Bronchial epithelial cell (primary cell): Measurements from ENCODE around the gene PRIMPOL. TPM values are rescaled to one million over a fixed set of nuclear protein-coding genes. Genes with fewer than 3 reads are reported as not detected.
"Not testable (repeated sequence)": the region's sequence is repeated elsewhere in the genome, so short reads cannot be mapped to it uniquely, and the experiment has no call there.

Experiments used
- DNase-seq: peaks from one replicate; pipeline ENCODE4 v3.0.0-alpha.2; 2010; ENCODE audit warnings: low read depth
- FAIRE-seq: peaks from 2 replicates; lab custom pipeline; 2011; peaks lifted over from hg19 to GRCh38; lab: Jason Lieb, UNC
- H3K27me3 ChIP-seq: 2 replicates; pipeline ENCODE4 v1.5.1; 2011; ENCODE audit warnings: low read length; ENCODE audit not compliant: control insufficient read depth, insufficient read depth
- H3K36me3 ChIP-seq: 2 replicates; pipeline ENCODE4 v1.5.1; 2011; ENCODE audit warnings: low read length; ENCODE audit not compliant: control insufficient read depth, insufficient read depth
- H3K4me3 ChIP-seq: 2 replicates; pipeline ENCODE4 v1.5.1; 2011; ENCODE audit warnings: mild to moderate bottlenecking, low read depth, low read length, control low read depth
- total RNA-seq: library from RNA; depleted of rRNA; stranded (reverse); fragments of >200 nt; gene quantifications from 2 replicates; pipeline ENCODE4 v1.2.1, GENCODE V29; 2014
- TF ChIP-seq, protein P1 (sequence below): IDR thresholded peaks from 2 replicates; pipeline ENCODE4 v1.5.1; 2011; ENCODE audit warnings: mild to moderate bottlenecking, moderate library complexity, low read length, control low read depth, inconsistent platforms; ENCODE audit not compliant: insufficient read depth, severe bottlenecking

Gene PRIMPOL
- total RNA-seq, 1 donor from 2014 or later, result 6.3 TPM

DNA sequence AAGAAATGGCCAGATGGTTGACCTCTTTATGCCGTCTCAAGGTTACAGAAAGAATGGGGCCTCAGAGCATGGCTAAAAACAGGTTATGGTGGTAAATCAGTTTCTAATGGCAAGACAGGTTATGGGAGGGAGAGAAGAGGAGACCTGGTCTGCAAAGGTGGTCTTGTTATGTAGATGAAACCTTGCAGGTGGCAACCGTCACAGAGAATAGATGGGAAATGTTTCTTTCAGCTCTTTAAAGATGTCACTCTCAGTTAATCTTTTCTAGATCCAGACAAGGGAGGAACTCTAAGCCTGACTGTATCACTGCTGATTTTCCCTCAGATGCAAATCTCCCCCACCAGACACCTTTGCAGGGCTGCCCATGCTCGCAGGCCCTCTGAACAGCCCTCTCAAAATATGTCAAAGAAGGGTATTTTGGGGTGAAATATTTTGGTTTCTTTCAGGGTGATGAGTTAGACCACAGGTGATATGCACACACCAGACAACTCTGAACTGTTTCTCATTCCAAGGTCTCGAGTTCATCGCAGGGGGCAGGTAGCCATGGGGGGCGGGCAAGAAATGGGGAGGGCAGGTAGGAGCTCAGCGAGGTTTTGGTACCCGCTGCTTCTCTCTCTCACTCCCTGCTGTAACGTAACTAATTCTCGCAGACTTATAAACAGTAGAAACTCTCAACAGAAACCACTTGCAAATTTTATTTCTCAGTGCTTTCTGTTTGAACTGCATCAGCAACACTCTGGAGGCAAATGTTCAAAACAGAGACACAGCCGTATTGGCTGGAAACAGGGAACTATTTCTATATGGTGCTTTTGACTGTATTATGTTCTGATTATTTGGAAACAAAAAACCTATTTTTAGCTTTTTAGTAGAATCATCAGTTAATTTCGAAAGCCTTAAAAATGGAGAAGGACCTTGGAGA, 32.6 kb upstream of the PRIMPOL start:
- no peak overlapping the region for H3K4me3 ChIP-seq
- DNase-seq, result no peak
- no peaks in the 10 kb centered on the region for H3K36me3 ChIP-seq
- TF ChIP-seq, protein P1, sequence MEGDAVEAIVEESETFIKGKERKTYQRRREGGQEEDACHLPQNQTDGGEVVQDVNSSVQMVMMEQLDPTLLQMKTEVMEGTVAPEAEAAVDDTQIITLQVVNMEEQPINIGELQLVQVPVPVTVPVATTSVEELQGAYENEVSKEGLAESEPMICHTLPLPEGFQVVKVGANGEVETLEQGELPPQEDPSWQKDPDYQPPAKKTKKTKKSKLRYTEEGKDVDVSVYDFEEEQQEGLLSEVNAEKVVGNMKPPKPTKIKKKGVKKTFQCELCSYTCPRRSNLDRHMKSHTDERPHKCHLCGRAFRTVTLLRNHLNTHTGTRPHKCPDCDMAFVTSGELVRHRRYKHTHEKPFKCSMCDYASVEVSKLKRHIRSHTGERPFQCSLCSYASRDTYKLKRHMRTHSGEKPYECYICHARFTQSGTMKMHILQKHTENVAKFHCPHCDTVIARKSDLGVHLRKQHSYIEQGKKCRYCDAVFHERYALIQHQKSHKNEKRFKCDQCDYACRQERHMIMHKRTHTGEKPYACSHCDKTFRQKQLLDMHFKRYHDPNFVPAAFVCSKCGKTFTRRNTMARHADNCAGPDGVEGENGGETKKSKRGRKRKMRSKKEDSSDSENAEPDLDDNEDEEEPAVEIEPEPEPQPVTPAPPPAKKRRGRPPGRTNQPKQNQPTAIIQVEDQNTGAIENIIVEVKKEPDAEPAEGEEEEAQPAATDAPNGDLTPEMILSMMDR, result no peak
- H3K27me3 ChIP-seq, result no peaks in the 10 kb centered on the region
- FAIRE-seq, result no peak

DNA sequence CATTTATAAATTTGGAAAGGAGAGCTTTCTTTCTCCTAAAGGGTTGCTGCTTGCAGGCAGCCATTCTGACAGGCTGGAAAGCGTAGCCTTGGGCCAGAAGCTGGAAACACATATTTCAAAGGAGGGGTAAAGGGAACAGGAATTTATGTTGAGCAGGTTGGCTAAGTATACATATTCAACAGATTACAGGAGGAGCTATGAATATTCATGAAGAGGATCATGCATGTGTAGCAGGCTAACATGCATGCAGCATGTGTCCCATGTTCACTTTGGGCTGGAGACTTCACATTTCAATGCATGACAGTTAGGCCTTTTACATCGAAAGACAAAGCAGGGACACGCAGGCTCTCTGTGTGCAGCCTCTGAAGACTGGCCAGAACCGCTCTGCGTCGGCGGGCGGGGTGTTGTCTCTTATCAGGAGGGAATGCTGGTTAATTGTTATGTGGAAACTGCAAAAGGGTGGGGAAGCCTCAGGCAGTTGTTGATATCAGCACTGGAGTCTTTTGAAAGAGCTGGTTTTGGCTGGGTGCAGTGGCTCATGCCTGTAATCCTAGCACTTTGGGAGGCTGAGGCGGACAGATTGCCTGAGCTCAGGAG, 31.8 kb upstream of the PRIMPOL start:
- Histone ChIP-seq H3K36me3 (no peaks in the 10 kb centered on the region), H3K27me3 (no peaks in the 10 kb centered on the region), H3K4me3 (no peak overlapping the region)
- TF ChIP-seq, protein P1, result no peak
- no peak for FAIRE-seq
- DNase-seq, result no peak

DNA sequence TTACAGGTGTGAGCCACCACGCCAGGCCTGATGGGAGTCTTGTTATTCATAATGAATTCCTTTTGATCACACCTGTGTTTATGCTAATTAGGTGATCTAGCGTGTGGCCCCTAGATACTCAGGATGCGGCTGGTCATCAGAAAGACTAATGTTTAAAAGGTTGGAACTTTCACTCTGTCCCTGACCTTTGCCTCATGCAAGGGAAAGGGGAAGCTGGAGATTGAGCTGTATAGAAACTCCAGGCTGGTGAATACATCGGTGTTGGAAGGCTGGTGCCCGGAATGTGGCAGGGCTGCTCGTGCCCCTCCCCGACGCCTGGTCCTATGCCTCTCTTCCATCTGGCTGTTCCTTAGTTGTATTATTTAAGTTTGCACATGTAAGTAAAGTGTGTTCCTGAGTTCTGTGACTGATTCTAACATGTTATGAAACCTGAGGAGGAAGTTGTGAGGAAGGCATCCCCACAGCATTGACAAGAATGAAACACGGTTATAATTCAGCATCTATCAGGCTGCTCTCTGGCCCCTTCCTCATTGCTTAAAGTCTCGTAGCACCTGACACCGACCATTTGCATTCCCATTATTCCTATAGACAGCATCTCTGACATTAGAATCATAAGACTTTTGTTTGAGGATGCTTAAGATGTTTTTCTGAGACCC, 29.2 kb upstream of the PRIMPOL start:
- FAIRE-seq (no peak), DNase-seq (no peak)
- Histone ChIP-seq H3K36me3 (no peaks in the 10 kb centered on the region), H3K27me3 (no peaks in the 10 kb centered on the region), H3K4me3 (no peak overlapping the region)
- TF ChIP-seq, protein P1, result no peak

DNA sequence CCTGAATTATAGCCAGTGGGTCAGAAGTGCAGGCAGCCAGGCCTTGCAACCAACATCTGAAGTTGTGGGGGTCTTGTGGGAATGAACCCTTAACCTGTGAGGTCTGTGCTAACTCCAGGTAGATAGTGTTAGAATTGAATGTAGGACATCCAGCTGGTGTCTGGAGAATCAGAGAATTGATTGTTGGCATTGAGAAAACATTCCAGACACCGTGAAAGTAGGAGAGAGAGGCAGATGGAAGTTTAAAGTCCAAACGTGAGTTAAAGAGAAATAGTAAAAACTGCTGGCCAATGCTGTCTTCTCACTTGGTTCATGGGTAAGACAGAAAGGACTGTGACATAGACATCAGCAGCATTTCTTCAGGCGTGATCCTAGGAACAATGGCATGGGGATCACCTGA, 28.0 kb upstream of the PRIMPOL start:
- no peaks in the 10 kb centered on the region for H3K36me3 ChIP-seq
- TF ChIP-seq, protein P1, result no peak
- no peak for DNase-seq
- no peaks in the 10 kb centered on the region for H3K27me3 ChIP-seq
- no peak for FAIRE-seq
- H3K4me3 ChIP-seq, result no peak overlapping the region

DNA sequence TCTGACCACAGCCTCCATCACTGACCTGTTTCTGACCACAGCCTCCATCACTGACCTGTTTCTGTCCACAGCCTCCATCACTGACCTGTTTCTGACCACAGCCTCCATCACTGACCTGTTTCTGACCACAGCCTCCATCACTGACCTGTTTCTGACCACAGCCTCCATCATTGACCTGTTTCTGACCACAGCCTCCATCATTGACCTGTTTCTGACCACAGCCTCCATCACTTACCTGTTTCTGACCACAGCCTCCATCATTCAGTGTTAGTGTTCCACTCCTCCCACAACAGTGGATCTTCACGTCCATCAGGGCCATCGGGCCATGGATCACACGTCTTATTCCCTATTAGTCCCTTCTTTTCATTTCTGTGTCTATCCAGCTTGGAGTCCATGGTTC, 25.0 kb upstream of the PRIMPOL start:
- H3K36me3 ChIP-seq, H3K27me3 ChIP-seq, DNase-seq, FAIRE-seq, H3K4me3 ChIP-seq: not testable (repeated sequence)

DNA sequence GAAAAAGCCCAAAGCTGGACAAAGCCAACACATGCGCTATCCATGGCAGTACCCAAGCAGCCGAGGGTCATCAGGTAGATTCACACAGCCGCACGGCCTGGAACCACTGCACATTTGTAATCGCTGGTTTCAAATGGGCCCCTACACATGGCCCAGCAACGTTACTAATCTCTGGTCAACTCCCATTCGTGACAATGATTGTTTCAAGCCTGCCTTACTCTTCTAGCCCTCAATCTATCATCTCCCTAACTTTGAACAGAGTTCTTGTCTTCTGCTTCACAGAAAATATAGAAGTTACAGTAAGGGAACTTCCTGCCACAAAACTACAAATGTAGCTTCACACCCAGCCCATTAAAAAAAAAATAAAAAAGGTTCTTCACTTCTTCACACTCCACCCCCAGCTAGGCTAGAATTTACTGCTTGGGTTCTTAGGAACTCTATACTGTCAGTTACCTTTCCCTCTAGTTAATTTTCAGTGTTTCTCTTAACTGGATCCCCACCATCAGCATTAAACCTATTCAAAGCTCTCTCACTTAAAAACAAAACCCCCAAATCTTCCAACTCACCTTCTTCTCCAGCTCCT, 24.5 kb upstream of the PRIMPOL start:
- no peaks in the 10 kb centered on the region for H3K27me3 ChIP-seq
- TF ChIP-seq, protein P1, result no peak
- peaks cover 3% of the 10 kb centered on the region for H3K36me3 ChIP-seq
- DNase-seq (no peak), FAIRE-seq (no peak)
- no peak overlapping the region for H3K4me3 ChIP-seq

DNA sequence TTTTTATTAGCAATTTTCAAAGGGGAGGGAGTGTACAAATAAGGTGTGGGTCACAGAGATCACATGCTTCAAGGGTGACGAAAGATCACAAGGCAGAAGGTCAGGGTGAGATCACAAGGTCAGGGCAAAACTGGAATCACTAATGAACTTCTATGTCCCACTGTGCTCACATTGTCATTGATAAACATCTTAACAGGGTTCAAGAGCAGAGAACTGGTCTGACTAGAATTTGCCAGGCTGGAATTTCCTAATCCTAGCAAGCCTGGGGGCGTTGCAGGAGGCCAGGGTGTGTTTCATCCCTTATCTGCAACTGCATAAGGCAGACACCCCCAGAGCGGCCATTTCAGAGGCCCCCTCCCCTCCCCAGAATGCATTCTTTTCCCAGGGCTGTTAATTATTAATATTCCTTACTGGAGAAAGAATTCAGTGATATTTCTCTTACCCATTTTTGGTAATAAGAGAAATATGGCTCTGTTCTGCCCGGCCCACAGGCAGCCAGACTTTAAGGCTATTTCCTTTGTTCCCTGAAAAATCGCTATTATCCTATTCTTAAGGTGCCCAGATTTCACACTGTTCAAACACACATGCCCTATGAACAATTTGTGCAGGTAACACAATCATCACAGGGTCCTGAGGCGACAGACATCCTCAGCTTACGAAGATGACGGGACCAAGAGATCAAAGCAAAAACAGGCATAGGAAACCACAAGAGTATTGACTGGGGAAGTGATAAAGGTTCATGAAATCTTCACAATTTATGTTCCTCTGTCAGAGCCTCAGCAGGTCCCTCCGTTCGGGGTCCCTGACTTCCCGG, 23.5 kb upstream of the PRIMPOL start:
- not testable (repeated sequence) for H3K4me3 ChIP-seq, H3K36me3 ChIP-seq, H3K27me3 ChIP-seq, FAIRE-seq, DNase-seq
